HepG2 (cell line): Measurements from ENCODE around the gene ZNF605. TPM values are rescaled to one million over a fixed set of nuclear protein-coding genes. Genes with fewer than 3 reads are reported as not detected.

Experiments
- KMT2B ChIP-seq: IDR thresholded peaks from 2 replicates; pipeline ENCODE4 v1.6.1; 2016; ENCODE audit warnings: missing genetic modification reagents, missing compliant biosample characterization
- MXD4 ChIP-seq: IDR thresholded peaks from 2 replicates; pipeline ENCODE4 v1.6.1; 2016; ENCODE audit warnings: mild to moderate bottlenecking, missing biosample characterization, missing genetic modification reagents
- SP4 ChIP-seq: sonication (generic); formaldehyde crosslinking; IDR thresholded peaks from 2 replicates; pipeline ENCODE4 v1.8.1; 2023; ENCODE audit warnings: mild to moderate bottlenecking, missing genetic modification reagents
- ZSCAN9 ChIP-seq: IDR thresholded peaks from 2 replicates; pipeline ENCODE4 v1.6.1; 2016; ENCODE audit warnings: borderline replicate concordance
- polyA plus RNA-seq, 8 experiments: library from polyadenylated mRNA; depleted of rRNA in 3 of 8; stranded (reverse) in 7 of 8; unstranded in 1 of 8; fragments of >200 nt; fragmentation: Illumina TruSeq in 4 of 8; extraction: Trizol in 4 of 8; gene quantifications; 2 replicates each; pipeline versions ENCODE4 v1.2.1 to v1.2.3, GENCODE V29; 2011 to 2016; ENCODE audit warnings: low read depth in 4 of 8, missing spikeins in 1 of 8, mixed read lengths in 1 of 8; ENCODE audit not compliant: insufficient read depth in 1 of 8
- total RNA-seq, 5 experiments: library from RNA; depleted of rRNA; stranded (reverse); fragments of >200 nt; fragmentation: Illumina TruSeq; extraction: Trizol; gene quantifications; 2 replicates each; pipeline ENCODE4 v1.2.3, GENCODE V29; 2016; ENCODE audit warnings: low read depth in 1 of 5
- TF ChIP-seq, protein P1 (sequence below): IDR thresholded peaks from 2 replicates; pipeline ENCODE4 v1.6.1; 2016; ENCODE audit warnings: mild to moderate bottlenecking
- TF ChIP-seq, protein P2 (sequence below): sonication (generic); formaldehyde crosslinking; IDR thresholded peaks from 2 replicates; pipeline ENCODE4 v1.4.0; 2020; ENCODE audit warnings: missing genetic modification reagents; ENCODE audit errors: not compliant biosample characterization
- TF ChIP-seq, protein P3 (sequence below): sonication (generic); formaldehyde crosslinking; conservative IDR thresholded peaks from 2 replicates; pipeline ENCODE4 v1.4.0; 2020; ENCODE audit warnings: missing genetic modification reagents
- TF ChIP-seq, protein P4 (sequence below): sonication (generic); formaldehyde crosslinking; IDR thresholded peaks from 2 replicates; pipeline ENCODE4 v1.4.0; 2020; ENCODE audit warnings: mild to moderate bottlenecking, missing genetic modification reagents
- TF ChIP-seq, protein P5 (sequence below): sonication (generic); formaldehyde crosslinking; IDR thresholded peaks from 2 replicates; pipeline ENCODE4 v1.4.0; 2020; ENCODE audit warnings: missing genetic modification reagents, borderline replicate concordance
- TF ChIP-seq, protein P6 (sequence below): sonication (generic); formaldehyde crosslinking; IDR thresholded peaks from 2 replicates; pipeline ENCODE4 v1.5.0; 2020; ENCODE audit warnings: missing genetic modification reagents, mild to moderate bottlenecking, borderline replicate concordance
- TF ChIP-seq, protein P7 (sequence below): sonication (generic); formaldehyde crosslinking; conservative IDR thresholded peaks from 2 replicates; pipeline ENCODE4 v1.4.0; 2020; ENCODE audit warnings: missing genetic modification reagents

Gene ZNF605
- total and polyA plus RNA-seq, 2 of the 13 experiments (the other 11 are each of a cell fraction or from before 2014, with no cell fraction given) = 6.7 to 6.8 TPM

DNA sequence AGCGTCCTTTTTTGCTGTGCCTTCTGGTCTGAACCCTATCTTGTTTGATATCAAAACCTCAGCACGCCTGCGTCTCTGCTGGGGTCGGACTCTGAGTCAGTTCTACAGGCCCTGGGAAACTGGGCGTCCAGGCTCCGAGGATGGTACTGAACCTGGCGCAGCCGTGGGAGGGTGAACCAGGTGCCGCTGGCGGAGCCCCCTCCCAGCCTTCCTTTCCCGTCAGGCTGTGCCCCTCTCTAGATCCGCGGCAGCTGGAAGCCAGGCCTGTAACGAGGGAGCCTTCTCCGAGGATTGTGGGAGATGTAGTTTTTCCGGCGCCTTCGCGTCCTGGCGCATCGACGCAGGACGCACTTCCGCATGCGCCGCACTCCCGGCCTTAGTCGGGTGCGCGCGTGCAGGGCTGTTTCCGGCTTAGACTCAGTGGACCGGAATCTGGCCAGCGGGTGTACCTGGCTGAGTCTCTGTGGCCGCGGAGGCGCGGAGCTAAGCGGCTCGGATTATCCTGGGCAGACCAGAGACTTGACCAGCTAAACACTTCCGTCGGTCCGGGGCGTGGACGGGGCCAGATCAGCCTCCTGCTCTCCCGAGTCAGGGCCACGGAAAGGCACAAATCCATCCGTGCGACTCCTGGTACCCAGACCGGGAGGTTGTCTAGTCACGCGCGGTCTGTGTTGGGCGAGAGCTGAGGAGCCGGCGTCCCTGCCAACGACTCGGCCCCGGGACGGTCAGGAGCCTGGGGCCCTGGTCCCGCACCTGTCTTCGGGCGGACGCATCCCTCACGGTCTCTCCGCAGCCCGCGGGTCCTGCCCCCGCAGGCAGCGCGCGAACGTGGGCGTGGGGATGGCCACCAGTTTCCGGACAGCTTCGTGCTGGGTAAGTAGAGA, 30.1 kb upstream of the ZNF605 start, which contains the start of gene ZNF26 (continued):
- TF ChIP-seq, protein P1, sequence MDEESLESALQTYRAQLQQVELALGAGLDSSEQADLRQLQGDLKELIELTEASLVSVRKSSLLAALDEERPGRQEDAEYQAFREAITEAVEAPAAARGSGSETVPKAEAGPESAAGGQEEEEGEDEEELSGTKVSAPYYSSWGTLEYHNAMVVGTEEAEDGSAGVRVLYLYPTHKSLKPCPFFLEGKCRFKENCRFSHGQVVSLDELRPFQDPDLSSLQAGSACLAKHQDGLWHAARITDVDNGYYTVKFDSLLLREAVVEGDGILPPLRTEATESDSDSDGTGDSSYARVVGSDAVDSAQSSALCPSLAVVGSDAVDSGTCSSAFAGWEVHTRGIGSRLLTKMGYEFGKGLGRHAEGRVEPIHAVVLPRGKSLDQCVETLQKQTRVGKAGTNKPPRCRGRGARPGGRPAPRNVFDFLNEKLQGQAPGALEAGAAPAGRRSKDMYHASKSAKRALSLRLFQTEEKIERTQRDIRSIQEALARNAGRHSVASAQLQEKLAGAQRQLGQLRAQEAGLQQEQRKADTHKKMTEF (CRISPR knock-in tag) = peak; percentile 98
- TF ChIP-seq, protein P2, sequence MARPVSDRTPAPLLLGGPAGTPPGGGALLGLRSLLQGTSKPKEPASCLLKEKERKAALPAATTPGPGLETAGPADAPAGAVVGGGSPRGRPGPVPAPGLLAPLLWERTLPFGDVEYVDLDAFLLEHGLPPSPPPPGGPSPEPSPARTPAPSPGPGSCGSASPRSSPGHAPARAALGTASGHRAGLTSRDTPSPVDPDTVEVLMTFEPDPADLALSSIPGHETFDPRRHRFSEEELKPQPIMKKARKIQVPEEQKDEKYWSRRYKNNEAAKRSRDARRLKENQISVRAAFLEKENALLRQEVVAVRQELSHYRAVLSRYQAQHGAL (CRISPR knock-in tag) = peak; percentile 14
- TF ChIP-seq, protein P3, sequence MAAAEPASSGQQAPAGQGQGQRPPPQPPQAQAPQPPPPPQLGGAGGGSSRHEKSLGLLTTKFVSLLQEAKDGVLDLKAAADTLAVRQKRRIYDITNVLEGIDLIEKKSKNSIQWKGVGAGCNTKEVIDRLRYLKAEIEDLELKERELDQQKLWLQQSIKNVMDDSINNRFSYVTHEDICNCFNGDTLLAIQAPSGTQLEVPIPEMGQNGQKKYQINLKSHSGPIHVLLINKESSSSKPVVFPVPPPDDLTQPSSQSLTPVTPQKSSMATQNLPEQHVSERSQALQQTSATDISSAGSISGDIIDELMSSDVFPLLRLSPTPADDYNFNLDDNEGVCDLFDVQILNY = no peak; the same call in 1 of the 2 replicates
- TF ChIP-seq, protein P4, sequence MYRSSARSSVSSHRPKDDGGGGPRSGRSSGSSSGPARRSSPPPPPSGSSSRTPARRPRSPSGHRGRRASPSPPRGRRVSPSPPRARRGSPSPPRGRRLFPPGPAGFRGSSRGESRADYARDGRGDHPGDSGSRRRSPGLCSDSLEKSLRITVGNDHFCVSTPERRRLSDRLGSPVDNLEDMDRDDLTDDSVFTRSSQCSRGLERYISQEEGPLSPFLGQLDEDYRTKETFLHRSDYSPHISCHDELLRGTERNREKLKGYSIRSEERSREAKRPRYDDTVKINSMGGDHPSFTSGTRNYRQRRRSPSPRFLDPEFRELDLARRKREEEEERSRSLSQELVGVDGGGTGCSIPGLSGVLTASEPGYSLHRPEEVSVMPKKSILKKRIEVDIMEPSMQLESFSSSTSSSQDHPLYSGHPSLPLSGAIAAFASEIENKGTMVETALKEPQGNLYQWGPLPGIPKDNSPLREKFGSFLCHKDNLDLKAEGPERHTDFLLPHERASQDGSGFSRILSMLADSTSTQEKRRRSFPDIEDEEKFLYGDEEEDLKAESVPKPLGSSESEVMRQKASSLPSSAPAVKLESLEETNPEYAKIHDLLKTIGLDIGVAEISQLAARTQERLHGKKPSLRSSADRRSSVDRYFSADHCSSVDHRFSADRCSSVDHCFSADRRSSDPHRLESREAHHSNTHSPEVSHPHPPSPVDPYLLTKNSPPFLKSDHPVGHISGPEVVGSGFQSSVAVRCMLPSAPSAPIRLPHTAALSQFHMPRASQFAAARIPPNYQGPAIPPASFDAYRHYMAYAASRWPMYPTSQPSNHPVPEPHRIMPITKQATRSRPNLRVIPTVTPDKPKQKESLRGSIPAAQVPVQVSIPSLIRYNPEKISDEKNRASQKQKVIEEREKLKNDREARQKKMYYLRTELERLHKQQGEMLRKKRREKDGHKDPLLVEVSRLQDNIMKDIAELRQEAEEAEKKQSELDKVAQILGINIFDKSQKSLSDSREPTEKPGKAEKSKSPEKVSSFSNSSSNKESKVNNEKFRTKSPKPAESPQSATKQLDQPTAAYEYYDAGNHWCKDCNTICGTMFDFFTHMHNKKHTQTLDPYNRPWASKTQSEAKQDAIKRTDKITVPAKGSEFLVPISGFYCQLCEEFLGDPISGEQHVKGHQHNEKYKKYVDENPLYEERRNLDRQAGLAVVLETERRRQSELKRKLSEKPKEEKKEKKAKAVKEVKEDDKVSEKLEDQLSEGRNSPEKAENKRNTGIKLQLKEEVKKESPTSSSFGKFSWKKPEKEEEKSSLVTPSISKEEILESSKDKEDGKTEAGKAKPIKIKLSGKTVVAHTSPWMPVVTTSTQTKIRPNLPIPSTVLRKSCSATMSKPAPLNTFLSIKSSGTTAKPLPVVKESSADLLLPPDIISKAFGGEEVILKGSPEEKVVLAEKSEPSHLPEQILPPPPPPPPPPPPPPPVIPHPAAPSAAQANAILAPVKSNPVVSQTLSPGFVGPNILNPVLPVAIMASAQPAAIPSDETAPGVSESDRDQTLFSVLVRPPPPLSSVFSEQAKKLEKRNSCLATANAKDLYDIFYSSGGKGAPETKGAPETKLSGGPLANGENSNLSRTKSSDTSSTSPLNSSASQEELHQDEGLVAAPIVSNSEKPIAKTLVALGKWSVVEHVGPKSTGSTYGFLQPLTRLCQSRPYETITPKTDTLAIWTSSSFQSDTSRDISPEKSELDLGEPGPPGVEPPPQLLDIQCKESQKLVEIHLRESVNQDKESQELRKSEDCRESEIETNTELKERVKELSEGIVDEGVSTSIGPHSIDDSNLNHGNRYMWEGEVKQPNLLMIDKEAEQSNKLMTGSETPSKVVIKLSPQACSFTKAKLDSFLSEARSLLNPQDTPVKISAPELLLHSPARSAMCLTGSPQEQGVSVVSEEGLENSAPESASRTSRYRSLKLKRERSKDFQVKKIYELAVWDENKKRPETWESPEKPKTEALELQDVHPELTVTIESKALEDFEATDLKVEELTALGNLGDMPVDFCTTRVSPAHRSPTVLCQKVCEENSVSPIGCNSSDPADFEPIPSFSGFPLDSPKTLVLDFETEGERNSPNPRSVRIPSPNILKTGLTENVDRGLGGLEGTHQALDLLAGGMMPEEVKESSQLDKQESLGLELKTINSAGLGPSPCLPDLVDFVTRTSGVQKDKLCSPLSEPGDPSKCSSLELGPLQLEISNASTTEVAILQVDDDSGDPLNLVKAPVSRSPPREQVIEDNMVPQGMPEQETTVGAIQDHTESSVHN (CRISPR knock-in tag) = no peak
- TF ChIP-seq, protein P5, sequence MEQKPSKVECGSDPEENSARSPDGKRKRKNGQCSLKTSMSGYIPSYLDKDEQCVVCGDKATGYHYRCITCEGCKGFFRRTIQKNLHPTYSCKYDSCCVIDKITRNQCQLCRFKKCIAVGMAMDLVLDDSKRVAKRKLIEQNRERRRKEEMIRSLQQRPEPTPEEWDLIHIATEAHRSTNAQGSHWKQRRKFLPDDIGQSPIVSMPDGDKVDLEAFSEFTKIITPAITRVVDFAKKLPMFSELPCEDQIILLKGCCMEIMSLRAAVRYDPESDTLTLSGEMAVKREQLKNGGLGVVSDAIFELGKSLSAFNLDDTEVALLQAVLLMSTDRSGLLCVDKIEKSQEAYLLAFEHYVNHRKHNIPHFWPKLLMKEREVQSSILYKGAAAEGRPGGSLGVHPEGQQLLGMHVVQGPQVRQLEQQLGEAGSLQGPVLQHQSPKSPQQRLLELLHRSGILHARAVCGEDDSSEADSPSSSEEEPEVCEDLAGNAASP (CRISPR knock-in tag) = peak; percentile 61
- peak; percentile 98 for TF ChIP-seq MXD4
- peak; percentile 82 for TF ChIP-seq SP4 (CRISPR knock-in tag)
- TF ChIP-seq, protein P6, sequence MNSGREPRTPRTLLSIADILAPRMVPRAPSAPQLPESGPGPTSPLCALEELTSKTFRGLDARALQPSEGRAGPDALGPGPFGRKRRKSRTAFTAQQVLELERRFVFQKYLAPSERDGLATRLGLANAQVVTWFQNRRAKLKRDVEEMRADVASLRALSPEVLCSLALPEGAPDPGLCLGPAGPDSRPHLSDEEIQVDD (CRISPR knock-in tag) = no peak
- peak; percentile 97 for TF ChIP-seq KMT2B (CRISPR knock-in tag)
- TF ChIP-seq, protein P7, sequence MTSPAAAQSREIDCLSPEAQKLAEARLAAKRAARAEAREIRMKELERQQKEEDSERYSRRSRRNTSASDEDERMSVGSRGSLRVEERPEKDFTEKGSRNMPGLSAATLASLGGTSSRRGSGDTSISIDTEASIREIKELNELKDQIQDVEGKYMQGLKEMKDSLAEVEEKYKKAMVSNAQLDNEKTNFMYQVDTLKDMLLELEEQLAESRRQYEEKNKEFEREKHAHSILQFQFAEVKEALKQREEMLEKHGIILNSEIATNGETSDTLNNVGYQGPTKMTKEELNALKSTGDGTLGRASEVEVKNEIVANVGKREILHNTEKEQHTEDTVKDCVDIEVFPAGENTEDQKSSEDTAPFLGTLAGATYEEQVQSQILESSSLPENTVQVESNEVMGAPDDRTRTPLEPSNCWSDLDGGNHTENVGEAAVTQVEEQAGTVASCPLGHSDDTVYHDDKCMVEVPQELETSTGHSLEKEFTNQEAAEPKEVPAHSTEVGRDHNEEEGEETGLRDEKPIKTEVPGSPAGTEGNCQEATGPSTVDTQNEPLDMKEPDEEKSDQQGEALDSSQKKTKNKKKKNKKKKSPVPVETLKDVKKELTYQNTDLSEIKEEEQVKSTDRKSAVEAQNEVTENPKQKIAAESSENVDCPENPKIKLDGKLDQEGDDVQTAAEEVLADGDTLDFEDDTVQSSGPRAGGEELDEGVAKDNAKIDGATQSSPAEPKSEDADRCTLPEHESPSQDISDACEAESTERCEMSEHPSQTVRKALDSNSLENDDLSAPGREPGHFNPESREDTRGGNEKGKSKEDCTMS (CRISPR knock-in tag) = no peak
- peak; percentile 90 for TF ChIP-seq ZSCAN9
